NOMO-1 treated with dmso at 0.1 percent for 144 hours (cell line): ENCODE data around the gene ARHGAP5.

ENCODE experiments used
- DNase-seq: peaks from one replicate; lab custom pipeline; 2025; ENCODE audit not compliant: unreplicated experiment; lab: John Stamatoyannopoulos, UW

The ARHGAP5 gene

GRCh38 chr14:32074887-32075572, 2.1 kb upstream of the ARHGAP5 start:
- no peak for DNase-seq

GRCh38 chr14:32075672-32076277, 1.3 kb upstream of the ARHGAP5 start:
- no peak for DNase-seq

- DNase-seq, result peak; percentile 9
Observed at GRCh38 chr14:32076278-32077080, 625 bp upstream of the ARHGAP5 start.

GRCh38 chr14:32078023-32078857, 1.1 kb downstream of the ARHGAP5 start:
- DNase-seq, result no peak

- DNase-seq, result no peak
Observed at GRCh38 chr14:32078858-32079216, 1.7 kb downstream of the ARHGAP5 start.

- DNase-seq, result no peak
Observed at GRCh38 chr14:32079264-32079663, 2.2 kb downstream of the ARHGAP5 start.

- DNase-seq, result no peak
Observed at GRCh38 chr14:32080001-32080510, 3.0 kb downstream of the ARHGAP5 start.

- no peak for DNase-seq
Observed at GRCh38 chr14:32081901-32082300, 4.8 kb downstream of the ARHGAP5 start.

GRCh38 chr14:32083315-32083624, 6.2 kb downstream of the ARHGAP5 start:
- DNase-seq, result no peak

GRCh38 chr14:32083789-32084188, 6.7 kb downstream of the ARHGAP5 start:
- no peak for DNase-seq

- no peak for DNase-seq
Observed at GRCh38 chr14:32085182-32085844, 8.2 kb downstream of the ARHGAP5 start.

- DNase-seq, result no peak
Observed at GRCh38 chr14:32085845-32086383, 8.8 kb downstream of the ARHGAP5 start.

- DNase-seq, result no peak
Observed at GRCh38 chr14:32087173-32087861, 10.2 kb downstream of the ARHGAP5 start.

GRCh38 chr14:32087907-32088306, 10.8 kb downstream of the ARHGAP5 start:
- no peak for DNase-seq

- DNase-seq, result no peak
Observed at GRCh38 chr14:32090686-32091085, 13.6 kb downstream of the ARHGAP5 start.

- no peak for DNase-seq
Observed at GRCh38 chr14:32099473-32099872, 22.4 kb downstream of the ARHGAP5 start.

- no peak for DNase-seq
Observed at GRCh38 chr14:32100175-32100574, 23.1 kb downstream of the ARHGAP5 start.

GRCh38 chr14:32102152-32102787, 25.2 kb downstream of the ARHGAP5 start:
- DNase-seq, result no peak

- no peak for DNase-seq
Observed at GRCh38 chr14:32102968-32103367, 25.9 kb downstream of the ARHGAP5 start.
